ENCODE results near the gene GTPBP6.

The GTPBP6 gene

GRCh38 chrX:338281-338835 is 19.8 kb upstream of the GTPBP6 start:
- Histone ChIP-seq H3K4me1 (ENCODE audit: control insufficient read depth, low read length) (no peaks in the 10 kb centered on the region), H3K4me2 (ENCODE audit: low read length) (no peak overlapping the region)

GRCh38 chrX:337331-337831 is 18.8 kb upstream of the GTPBP6 start:
- no peaks in the 10 kb centered on the region for H3K9me2 ChIP-seq (replicated peaks; ENCODE audit: control insufficient read depth, low read length)
- no peak overlapping the region for H3K27ac ChIP-seq (ENCODE audit: low read depth, low read length)
- H4K20me1 ChIP-seq (ENCODE audit: control insufficient read depth, insufficient read depth, low read depth, low read length), result no peaks in the 10 kb centered on the region
- H3K4me3 ChIP-seq (ENCODE audit: low read length), result no peak overlapping the region
- H3F3A ChIP-seq (ENCODE audit: control insufficient read depth, insufficient read depth), result no peaks in the 10 kb centered on the region
- no peaks in the 10 kb centered on the region for H3K27me3 ChIP-seq (ENCODE audit: control insufficient read depth, low read length)
- peaks cover 44% of the 10 kb centered on the region for H3K79me2 ChIP-seq (ENCODE audit: control insufficient read depth, low read length)
- TF ChIP-seq CTCF (IDR thresholded peaks at IDR 0.05; ENCODE audit: low read depth, low read length, poor library complexity, severe bottlenecking), result no peak
- no peak for TF ChIP-seq EZH2phosphoT487 (IDR thresholded peaks at IDR 0.05; ENCODE audit: borderline replicate concordance, low read length)
- H3K9me3 ChIP-seq (ENCODE audit: control insufficient read depth, insufficient read depth, low read length), result peaks cover 6% of the 10 kb centered on the region; the same call in 1 of the 2 replicates
- H3K4me2 ChIP-seq (ENCODE audit: low read length), result no peak overlapping the region
- H3K4me1 ChIP-seq (ENCODE audit: control insufficient read depth, low read length), result no peaks in the 10 kb centered on the region
- peaks cover 84% of the 10 kb centered on the region for H3K36me3 ChIP-seq (ENCODE audit: control insufficient read depth, low read length)

More at GRCh38 chrX:338281-338835, 19.8 kb upstream of the GTPBP6 start:
- TF ChIP-seq CTCF (IDR thresholded peaks at IDR 0.05; ENCODE audit: low read depth, low read length, poor library complexity, severe bottlenecking) (no peak), EZH2phosphoT487 (IDR thresholded peaks at IDR 0.05; ENCODE audit: borderline replicate concordance, low read length) (no peak)
- Histone ChIP-seq H3K27me3 (ENCODE audit: control insufficient read depth, low read length) (no peaks in the 10 kb centered on the region), H3K36me3 (ENCODE audit: control insufficient read depth, low read length) (peaks cover 74% of the 10 kb centered on the region), H3K27ac (ENCODE audit: low read depth, low read length) (no peak overlapping the region), H3F3A (ENCODE audit: control insufficient read depth, insufficient read depth) (no peaks in the 10 kb centered on the region), H3K9me3 (ENCODE audit: control insufficient read depth, insufficient read depth, low read length) (peaks cover 6% of the 10 kb centered on the region; the same call in 1 of the 2 replicates), H4K20me1 (ENCODE audit: control insufficient read depth, insufficient read depth, low read depth, low read length) (no peaks in the 10 kb centered on the region), H3K79me2 (ENCODE audit: control insufficient read depth, low read length) (peaks cover 44% of the 10 kb centered on the region), H3K4me3 (ENCODE audit: low read length) (no peak overlapping the region), H3K9me2 (replicated peaks; ENCODE audit: control insufficient read depth, low read length) (no peaks in the 10 kb centered on the region)

- no peak overlapping the region for H3K4me2 ChIP-seq (ENCODE audit: low read length)
- TF ChIP-seq EZH2phosphoT487 (IDR thresholded peaks at IDR 0.05; ENCODE audit: borderline replicate concordance, low read length) (no peak), CTCF (IDR thresholded peaks at IDR 0.05; ENCODE audit: low read depth, low read length, poor library complexity, severe bottlenecking) (no peak)
- no peaks in the 10 kb centered on the region for H3K9me2 ChIP-seq (replicated peaks; ENCODE audit: control insufficient read depth, low read length)
- H3K27me3 ChIP-seq (ENCODE audit: control insufficient read depth, low read length), result no peaks in the 10 kb centered on the region
- H3K9me3 ChIP-seq (ENCODE audit: control insufficient read depth, insufficient read depth, low read length), result peaks cover 3% of the 10 kb centered on the region; the same call in 1 of the 2 replicates
- H3F3A ChIP-seq (ENCODE audit: control insufficient read depth, insufficient read depth), result no peaks in the 10 kb centered on the region
- H3K4me1 ChIP-seq (ENCODE audit: control insufficient read depth, low read length), result peaks cover 6% of the 10 kb centered on the region
- H3K27ac ChIP-seq (ENCODE audit: low read depth, low read length), result no peak overlapping the region
- H3K36me3 ChIP-seq (ENCODE audit: control insufficient read depth, low read length), result peaks cover 75% of the 10 kb centered on the region
- no peaks in the 10 kb centered on the region for H4K20me1 ChIP-seq (ENCODE audit: control insufficient read depth, insufficient read depth, low read depth, low read length)
- peaks cover 40% of the 10 kb centered on the region for H3K79me2 ChIP-seq (ENCODE audit: control insufficient read depth, low read length)
- no peak overlapping the region for H3K4me3 ChIP-seq (ENCODE audit: low read length)
Measured at GRCh38 chrX:336227-336626, 17.6 kb upstream of the GTPBP6 start.

All from DOHH2 (cell line).